ENCODE results near the gene FOXP1. TPM values are rescaled to one million over a fixed set of nuclear protein-coding genes. Genes with fewer than 3 reads are reported as not detected.

FOXP1 gene
- total RNA-seq, 1 donor from 2014 or later: 107 TPM

DNA sequence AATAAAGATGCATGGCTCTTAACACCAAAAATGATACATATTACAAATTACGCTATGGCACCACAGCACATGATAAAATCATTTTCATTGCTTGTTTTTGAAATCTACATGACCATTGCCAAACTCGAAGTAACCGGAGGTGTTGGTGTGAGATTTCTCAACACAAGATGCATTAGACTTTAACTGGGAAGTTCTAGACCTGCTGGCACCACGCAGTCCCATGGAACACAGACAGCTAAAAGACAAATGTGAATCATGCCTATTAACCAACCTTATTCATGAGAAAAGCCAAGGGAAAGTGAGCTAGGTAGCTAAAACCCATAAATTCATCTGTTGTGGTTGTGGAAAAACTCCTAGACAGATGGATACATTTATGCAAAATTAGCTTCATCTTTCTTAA lies 595.4 kb downstream of the FOXP1 start:
- no peak for DNase-seq (ENCODE audit: low read depth)
- H3K27ac ChIP-seq (ENCODE audit: low read depth, low read length): peak overlapping the region; percentile 66
- H2AFZ ChIP-seq (ENCODE audit: low read depth, low read length): no peak overlapping the region
- H3K79me2 ChIP-seq (ENCODE audit: insufficient read depth, low read length): peaks cover 41% of the 10 kb centered on the region
- no peak for TF ChIP-seq EZH2 (IDR thresholded peaks at IDR 0.05; ENCODE audit: insufficient read depth, low read length)
- TF ChIP-seq, protein P1, sequence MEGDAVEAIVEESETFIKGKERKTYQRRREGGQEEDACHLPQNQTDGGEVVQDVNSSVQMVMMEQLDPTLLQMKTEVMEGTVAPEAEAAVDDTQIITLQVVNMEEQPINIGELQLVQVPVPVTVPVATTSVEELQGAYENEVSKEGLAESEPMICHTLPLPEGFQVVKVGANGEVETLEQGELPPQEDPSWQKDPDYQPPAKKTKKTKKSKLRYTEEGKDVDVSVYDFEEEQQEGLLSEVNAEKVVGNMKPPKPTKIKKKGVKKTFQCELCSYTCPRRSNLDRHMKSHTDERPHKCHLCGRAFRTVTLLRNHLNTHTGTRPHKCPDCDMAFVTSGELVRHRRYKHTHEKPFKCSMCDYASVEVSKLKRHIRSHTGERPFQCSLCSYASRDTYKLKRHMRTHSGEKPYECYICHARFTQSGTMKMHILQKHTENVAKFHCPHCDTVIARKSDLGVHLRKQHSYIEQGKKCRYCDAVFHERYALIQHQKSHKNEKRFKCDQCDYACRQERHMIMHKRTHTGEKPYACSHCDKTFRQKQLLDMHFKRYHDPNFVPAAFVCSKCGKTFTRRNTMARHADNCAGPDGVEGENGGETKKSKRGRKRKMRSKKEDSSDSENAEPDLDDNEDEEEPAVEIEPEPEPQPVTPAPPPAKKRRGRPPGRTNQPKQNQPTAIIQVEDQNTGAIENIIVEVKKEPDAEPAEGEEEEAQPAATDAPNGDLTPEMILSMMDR (IDR thresholded peaks at IDR 0.05; ENCODE audit: insufficient read depth, low read depth, low read length): no peak
- Mint-ChIP-seq H3K9me3 (ENCODE audit: unreplicated experiment) (no peaks in the 10 kb centered on the region), H3K36me3 (ENCODE audit: low read depth, unreplicated experiment) (peaks cover 16% of the 10 kb centered on the region), H3K4me3 (ENCODE audit: unreplicated experiment) (no peak overlapping the region), H3K4me1 (ENCODE audit: low read depth, unreplicated experiment) (peaks cover 41% of the 10 kb centered on the region), H3K27me3 (ENCODE audit: low read depth, unreplicated experiment) (no peaks in the 10 kb centered on the region), H3K27ac (ENCODE audit: unreplicated experiment) (peak overlapping the region; percentile 22)
- H3K9ac ChIP-seq (ENCODE audit: low read length): no peak overlapping the region
- no peaks in the 10 kb centered on the region for H3K27me3 ChIP-seq (ENCODE audit: insufficient read depth, low read length)
- H3K9me3 ChIP-seq (ENCODE audit: insufficient read depth, low read depth, low read length): no peaks in the 10 kb centered on the region
- peak; percentile 50 for FAIRE-seq
- H3K4me2 ChIP-seq (ENCODE audit: low read length): no peak overlapping the region
- H4K20me1 ChIP-seq (ENCODE audit: insufficient read depth, low read length): no peaks in the 10 kb centered on the region
- no peak overlapping the region for H3K4me3 ChIP-seq (ENCODE audit: insufficient read depth, low read depth, low read length)
- H3K36me3 ChIP-seq (ENCODE audit: insufficient read depth, low read length): peaks cover 43% of the 10 kb centered on the region
- peaks cover 41% of the 10 kb centered on the region for H3K4me1 ChIP-seq (ENCODE audit: insufficient read depth, low read length)

DNA sequence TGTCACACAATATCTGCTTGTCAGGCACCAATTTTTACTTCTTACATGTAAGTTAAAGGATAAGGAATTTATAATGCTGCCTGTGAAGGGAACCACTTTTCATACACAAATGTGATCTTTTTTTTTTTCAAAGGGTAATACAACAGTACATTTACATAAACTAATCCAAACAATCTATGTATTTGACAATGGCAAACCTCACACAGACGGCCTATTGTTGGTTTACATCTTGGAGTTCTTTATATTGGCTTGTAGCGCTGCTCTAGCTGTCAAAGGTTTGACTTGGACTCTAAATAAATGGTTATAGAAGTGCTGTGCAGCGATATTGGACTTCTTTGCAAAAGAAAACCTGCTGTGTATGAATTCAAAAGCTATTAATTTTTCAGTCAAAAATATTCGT lies 598.0 kb downstream of the FOXP1 start:
- peaks cover 40% of the 10 kb centered on the region for H3K36me3 ChIP-seq (ENCODE audit: insufficient read depth, low read length)
- peaks cover 41% of the 10 kb centered on the region for H3K79me2 ChIP-seq (ENCODE audit: insufficient read depth, low read length)
- no peak overlapping the region for H3K27ac ChIP-seq (ENCODE audit: low read depth, low read length)
- no peaks in the 10 kb centered on the region for H3K27me3 Mint-ChIP-seq (ENCODE audit: low read depth, unreplicated experiment)
- TF ChIP-seq, protein P1 (IDR thresholded peaks at IDR 0.05; ENCODE audit: insufficient read depth, low read depth, low read length): no peak
- TF ChIP-seq EZH2 (IDR thresholded peaks at IDR 0.05; ENCODE audit: insufficient read depth, low read length): no peak
- H3K4me3 Mint-ChIP-seq (ENCODE audit: unreplicated experiment): no peak overlapping the region
- FAIRE-seq: no peak
- H4K20me1 ChIP-seq (ENCODE audit: insufficient read depth, low read length): no peaks in the 10 kb centered on the region
- peaks cover 46% of the 10 kb centered on the region for H3K4me1 Mint-ChIP-seq (ENCODE audit: low read depth, unreplicated experiment)
- no peak overlapping the region for H2AFZ ChIP-seq (ENCODE audit: low read depth, low read length)
- DNase-seq (ENCODE audit: low read depth): no peak
- H3K4me3 ChIP-seq (ENCODE audit: insufficient read depth, low read depth, low read length): no peak overlapping the region
- H3K9me3 Mint-ChIP-seq (ENCODE audit: unreplicated experiment): no peaks in the 10 kb centered on the region
- no peak overlapping the region for H3K4me2 ChIP-seq (ENCODE audit: low read length)
- peaks cover 52% of the 10 kb centered on the region for H3K4me1 ChIP-seq (ENCODE audit: insufficient read depth, low read length)
- no peak overlapping the region for H3K9ac ChIP-seq (ENCODE audit: low read length)
- no peak overlapping the region for H3K27ac Mint-ChIP-seq (ENCODE audit: unreplicated experiment)
- peaks cover 15% of the 10 kb centered on the region for H3K36me3 Mint-ChIP-seq (ENCODE audit: low read depth, unreplicated experiment)
- H3K27me3 ChIP-seq (ENCODE audit: insufficient read depth, low read length): no peaks in the 10 kb centered on the region
- H3K9me3 ChIP-seq (ENCODE audit: insufficient read depth, low read depth, low read length): no peaks in the 10 kb centered on the region

- Mint-ChIP-seq H3K9me3 (ENCODE audit: unreplicated experiment) (no peaks in the 10 kb centered on the region), H3K27me3 (ENCODE audit: low read depth, unreplicated experiment) (no peaks in the 10 kb centered on the region), H3K4me3 (ENCODE audit: unreplicated experiment) (no peak overlapping the region), H3K4me1 (ENCODE audit: low read depth, unreplicated experiment) (peaks cover 46% of the 10 kb centered on the region), H3K36me3 (ENCODE audit: low read depth, unreplicated experiment) (peaks cover 15% of the 10 kb centered on the region), H3K27ac (ENCODE audit: unreplicated experiment) (no peak overlapping the region)
- no peak overlapping the region for H2AFZ ChIP-seq (ENCODE audit: low read depth, low read length)
- H3K4me1 ChIP-seq (ENCODE audit: insufficient read depth, low read length): peaks cover 52% of the 10 kb centered on the region
- H3K9me3 ChIP-seq (ENCODE audit: insufficient read depth, low read depth, low read length): no peaks in the 10 kb centered on the region
- H3K4me2 ChIP-seq (ENCODE audit: low read length): no peak overlapping the region
- H4K20me1 ChIP-seq (ENCODE audit: insufficient read depth, low read length): peaks cover 6% of the 10 kb centered on the region
- no peaks in the 10 kb centered on the region for H3K27me3 ChIP-seq (ENCODE audit: insufficient read depth, low read length)
- FAIRE-seq (no peak), DNase-seq (ENCODE audit: low read depth) (peak; percentile 61)
- H3K36me3 ChIP-seq (ENCODE audit: insufficient read depth, low read length): peaks cover 40% of the 10 kb centered on the region
- TF ChIP-seq, protein P1 (IDR thresholded peaks at IDR 0.05; ENCODE audit: insufficient read depth, low read depth, low read length): no peak
- TF ChIP-seq EZH2 (IDR thresholded peaks at IDR 0.05; ENCODE audit: insufficient read depth, low read length): no peak
- peaks cover 41% of the 10 kb centered on the region for H3K79me2 ChIP-seq (ENCODE audit: insufficient read depth, low read length)
- no peak overlapping the region for H3K9ac ChIP-seq (ENCODE audit: low read length)
- H3K27ac ChIP-seq (ENCODE audit: low read depth, low read length): peak overlapping the region; percentile 11
- no peak overlapping the region for H3K4me3 ChIP-seq (ENCODE audit: insufficient read depth, low read depth, low read length)
These were observed 598.6 kb downstream of the FOXP1 start for GRCh38 chr3:70984776-70985482.

All from astrocyte (in vitro differentiated cells and primary cell).